Measurements from ENCODE around the gene CTIF.

Gene CTIF

DNA sequence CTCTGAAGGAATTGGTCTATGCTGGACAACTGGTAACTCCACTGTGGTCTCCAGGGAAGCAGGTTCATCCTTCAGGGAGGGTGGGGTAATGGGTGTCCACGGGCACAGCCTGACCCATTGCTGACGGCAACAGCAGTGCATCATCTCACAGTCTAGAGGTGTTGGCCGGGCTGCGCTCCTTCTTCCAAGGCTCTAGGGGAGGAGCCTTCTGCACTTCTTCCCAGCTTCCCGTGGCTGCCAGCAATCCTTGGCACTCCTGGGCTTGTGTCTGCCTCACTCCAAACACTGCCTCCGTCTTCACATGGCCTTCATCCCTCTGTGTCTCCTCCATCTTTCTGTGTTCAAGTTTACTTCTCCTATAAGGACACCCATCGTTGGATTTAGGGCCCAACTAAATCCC lies 166.2 kb downstream of the CTIF start:
- Histone ChIP-seq H3K9me3 (ENCODE audit: severe bottlenecking) (no peaks in the 10 kb centered on the region), H3K27ac (ENCODE audit: poor library complexity, severe bottlenecking) (no peak overlapping the region), H3K27me3 (ENCODE audit: insufficient read depth, poor library complexity, severe bottlenecking) (no peaks in the 10 kb centered on the region), H3K4me3 (ENCODE audit: severe bottlenecking) (no peak overlapping the region), H3K4me1 (ENCODE audit: insufficient read depth, poor library complexity, severe bottlenecking) (no peaks in the 10 kb centered on the region), H3K36me3 (ENCODE audit: low read depth) (no peaks in the 10 kb centered on the region; the same call in 1 of the 2 replicates)
- TF ChIP-seq, protein P1, sequence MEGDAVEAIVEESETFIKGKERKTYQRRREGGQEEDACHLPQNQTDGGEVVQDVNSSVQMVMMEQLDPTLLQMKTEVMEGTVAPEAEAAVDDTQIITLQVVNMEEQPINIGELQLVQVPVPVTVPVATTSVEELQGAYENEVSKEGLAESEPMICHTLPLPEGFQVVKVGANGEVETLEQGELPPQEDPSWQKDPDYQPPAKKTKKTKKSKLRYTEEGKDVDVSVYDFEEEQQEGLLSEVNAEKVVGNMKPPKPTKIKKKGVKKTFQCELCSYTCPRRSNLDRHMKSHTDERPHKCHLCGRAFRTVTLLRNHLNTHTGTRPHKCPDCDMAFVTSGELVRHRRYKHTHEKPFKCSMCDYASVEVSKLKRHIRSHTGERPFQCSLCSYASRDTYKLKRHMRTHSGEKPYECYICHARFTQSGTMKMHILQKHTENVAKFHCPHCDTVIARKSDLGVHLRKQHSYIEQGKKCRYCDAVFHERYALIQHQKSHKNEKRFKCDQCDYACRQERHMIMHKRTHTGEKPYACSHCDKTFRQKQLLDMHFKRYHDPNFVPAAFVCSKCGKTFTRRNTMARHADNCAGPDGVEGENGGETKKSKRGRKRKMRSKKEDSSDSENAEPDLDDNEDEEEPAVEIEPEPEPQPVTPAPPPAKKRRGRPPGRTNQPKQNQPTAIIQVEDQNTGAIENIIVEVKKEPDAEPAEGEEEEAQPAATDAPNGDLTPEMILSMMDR (IDR thresholded peaks at IDR 0.05; ENCODE audit: poor library complexity, severe bottlenecking): no peak
- DNase-seq (ENCODE audit: low spot score) (no peak), ATAC-seq (ENCODE audit: low read depth) (no peak)

DNA sequence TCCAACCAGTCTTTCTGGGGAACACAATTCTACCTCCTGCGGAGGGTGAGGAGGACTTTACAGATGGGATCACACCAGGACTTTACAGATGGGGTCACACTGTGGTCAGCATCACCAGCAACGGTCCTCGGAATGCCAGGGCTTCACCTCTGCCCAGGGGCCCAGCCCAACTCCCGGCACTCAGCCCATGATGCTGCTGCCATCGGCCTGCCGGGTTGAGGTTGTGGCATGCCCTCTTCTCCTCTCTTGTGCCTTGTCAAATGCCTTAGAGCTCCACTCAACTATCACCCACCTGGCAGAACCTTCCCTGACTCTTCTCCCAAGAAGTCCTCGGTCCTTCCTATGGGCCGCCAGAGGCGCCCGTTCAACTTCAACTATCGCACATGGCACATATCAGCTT lies 166.7 kb downstream of the CTIF start:
- Histone ChIP-seq H3K27me3 (ENCODE audit: insufficient read depth, poor library complexity, severe bottlenecking) (no peaks in the 10 kb centered on the region), H3K36me3 (ENCODE audit: low read depth) (no peaks in the 10 kb centered on the region; the same call in 1 of the 2 replicates), H3K4me3 (ENCODE audit: severe bottlenecking) (no peak overlapping the region), H3K4me1 (ENCODE audit: insufficient read depth, poor library complexity, severe bottlenecking) (no peaks in the 10 kb centered on the region), H3K9me3 (ENCODE audit: severe bottlenecking) (no peaks in the 10 kb centered on the region), H3K27ac (ENCODE audit: poor library complexity, severe bottlenecking) (no peak overlapping the region)
- TF ChIP-seq, protein P1 (IDR thresholded peaks at IDR 0.05; ENCODE audit: poor library complexity, severe bottlenecking): no peak
- no peak for DNase-seq (ENCODE audit: low spot score)
- no peak for ATAC-seq (ENCODE audit: low read depth)

DNA sequence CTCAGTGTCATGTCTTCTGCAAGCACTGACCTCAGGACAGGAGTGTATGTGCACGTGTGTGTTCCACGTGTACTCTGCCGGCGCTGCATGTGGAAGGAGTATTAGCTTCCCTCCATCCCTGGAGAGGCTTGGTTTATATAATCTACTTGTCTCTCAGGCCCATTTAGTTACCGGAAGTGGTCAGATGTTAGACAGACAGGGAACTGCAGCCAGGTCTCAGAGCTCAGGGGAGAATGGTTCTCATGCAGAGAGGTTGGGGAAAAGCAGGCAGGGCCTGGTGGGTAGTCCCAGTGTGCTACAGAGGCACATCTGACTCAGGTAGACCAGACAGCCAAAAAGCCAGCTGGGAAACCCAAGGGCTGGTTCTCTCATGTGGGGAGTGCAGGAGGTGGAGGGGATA lies 167.9 kb downstream of the CTIF start:
- no peak overlapping the region for H3K27ac ChIP-seq (ENCODE audit: poor library complexity, severe bottlenecking)
- H3K9me3 ChIP-seq (ENCODE audit: severe bottlenecking): no peaks in the 10 kb centered on the region
- no peaks in the 10 kb centered on the region for H3K27me3 ChIP-seq (ENCODE audit: insufficient read depth, poor library complexity, severe bottlenecking)
- no peaks in the 10 kb centered on the region for H3K4me1 ChIP-seq (ENCODE audit: insufficient read depth, poor library complexity, severe bottlenecking)
- no peak for ATAC-seq (ENCODE audit: low read depth)
- TF ChIP-seq, protein P1 (IDR thresholded peaks at IDR 0.05; ENCODE audit: poor library complexity, severe bottlenecking): no peak
- no peak overlapping the region for H3K4me3 ChIP-seq (ENCODE audit: severe bottlenecking)
- no peaks in the 10 kb centered on the region; the same call in 1 of the 2 replicates for H3K36me3 ChIP-seq (ENCODE audit: low read depth)
- DNase-seq (ENCODE audit: low spot score): no peak

DNA sequence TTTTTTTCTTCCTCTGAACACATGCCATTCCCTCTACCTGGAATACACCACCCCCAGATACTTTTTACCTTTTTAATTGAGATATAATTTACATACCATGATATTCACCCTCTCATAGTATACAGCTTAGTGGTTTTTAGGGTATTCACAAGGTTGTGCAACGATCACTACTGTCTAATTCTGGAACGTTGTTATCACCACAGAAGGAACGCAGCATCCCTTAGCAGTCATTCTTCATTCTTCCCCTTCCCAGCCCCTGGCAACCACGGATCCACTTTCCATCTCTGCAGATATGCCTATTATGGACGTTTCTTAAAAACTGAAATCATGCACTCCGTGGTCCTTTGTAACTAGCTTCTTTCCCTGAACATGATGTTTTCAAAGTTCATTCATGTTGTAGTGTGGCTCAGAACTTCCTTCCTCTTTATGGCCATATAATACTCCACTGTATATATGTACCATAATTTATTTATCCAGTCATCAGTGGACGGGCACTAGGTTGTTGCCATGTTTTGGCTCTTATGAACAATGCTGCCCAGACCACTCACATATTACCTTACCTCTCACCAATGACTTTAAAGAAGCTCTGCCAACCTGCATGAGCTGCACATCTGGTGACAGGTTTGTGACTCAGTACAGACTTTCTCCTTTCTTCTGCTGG lies 168.9 kb downstream of the CTIF start:
- ATAC-seq (ENCODE audit: low read depth): no peak
- Histone ChIP-seq H3K36me3 (ENCODE audit: low read depth) (no peaks in the 10 kb centered on the region; the same call in 1 of the 2 replicates), H3K27me3 (ENCODE audit: insufficient read depth, poor library complexity, severe bottlenecking) (no peaks in the 10 kb centered on the region), H3K4me3 (ENCODE audit: severe bottlenecking) (no peak overlapping the region), H3K9me3 (ENCODE audit: severe bottlenecking) (no peaks in the 10 kb centered on the region), H3K27ac (ENCODE audit: poor library complexity, severe bottlenecking) (no peak overlapping the region), H3K4me1 (ENCODE audit: insufficient read depth, poor library complexity, severe bottlenecking) (no peaks in the 10 kb centered on the region)
- TF ChIP-seq, protein P1 (IDR thresholded peaks at IDR 0.05; ENCODE audit: poor library complexity, severe bottlenecking): no peak
- DNase-seq (ENCODE audit: low spot score): no peak

DNA sequence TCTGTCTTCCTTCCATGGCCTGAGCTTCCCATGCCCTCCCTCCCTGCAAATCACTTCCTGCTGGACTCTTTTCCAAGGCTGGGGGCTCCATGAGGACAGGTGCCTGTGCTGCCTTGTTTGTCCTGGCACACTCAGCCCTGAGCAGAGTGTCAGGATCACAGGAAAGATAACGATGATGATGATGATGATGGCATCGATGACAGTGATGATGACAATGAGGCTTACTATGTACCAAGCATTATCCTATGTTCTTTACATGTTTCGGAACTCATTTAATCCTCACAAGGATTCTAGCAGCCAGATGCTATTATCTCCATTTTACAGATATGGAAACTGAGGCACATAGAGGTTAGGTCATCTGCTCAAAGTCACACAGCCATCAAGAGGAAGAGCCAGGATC lies 170.0 kb downstream of the CTIF start:
- TF ChIP-seq, protein P1 (IDR thresholded peaks at IDR 0.05; ENCODE audit: poor library complexity, severe bottlenecking): no peak
- Histone ChIP-seq H3K27me3 (ENCODE audit: insufficient read depth, poor library complexity, severe bottlenecking) (no peaks in the 10 kb centered on the region), H3K27ac (ENCODE audit: poor library complexity, severe bottlenecking) (no peak overlapping the region), H3K9me3 (ENCODE audit: severe bottlenecking) (no peaks in the 10 kb centered on the region), H3K4me1 (ENCODE audit: insufficient read depth, poor library complexity, severe bottlenecking) (no peaks in the 10 kb centered on the region), H3K36me3 (ENCODE audit: low read depth) (no peaks in the 10 kb centered on the region; the same call in 1 of the 2 replicates), H3K4me3 (ENCODE audit: severe bottlenecking) (no peak overlapping the region)
- no peak for DNase-seq (ENCODE audit: low spot score)
- ATAC-seq (ENCODE audit: low read depth): no peak
